Measurements from ENCODE around the gene BCAR1. TPM values are rescaled to one million over a fixed set of nuclear protein-coding genes. Genes with fewer than 3 reads are reported as not detected.
A peak's percentile ranks its signal among the peaks of the same experiment; 100 is the strongest.

BCAR1 gene
- total and polyA plus RNA-seq, 12 donors, result 54.6 to 85.2 (median 71.3) TPM

GRCh38 chr16:75238132-75238852 is 13.1 kb downstream of the BCAR1 start:
- 21 to 28% methylated on average over 25 of the region's 25 CpGs for WGBS, 2 donors
- peaks cover 37 to 86% (median 63%) of the 10 kb centered on the region in 9 donors for H3K4me1 ChIP-seq
- intact Hi-C loops (cut with DNase I), result loop anchor here in 6 of 10 donors (5.0 to 10.0 kb wide), 4 partner anchors 67 to 87 kb away; no protein-coding TSS in a partner anchor
- peak overlapping the region in 3 of 10 donors; percentile 7 to 15 (median 11) for H3K4me3 ChIP-seq
- DNase-seq, result peak; percentile 79 to 83
- peaks cover 0 to 34% (median 0%) of the 10 kb centered on the region in 7 donors for H3K27me3 ChIP-seq
- TF ChIP-seq, protein P1, sequence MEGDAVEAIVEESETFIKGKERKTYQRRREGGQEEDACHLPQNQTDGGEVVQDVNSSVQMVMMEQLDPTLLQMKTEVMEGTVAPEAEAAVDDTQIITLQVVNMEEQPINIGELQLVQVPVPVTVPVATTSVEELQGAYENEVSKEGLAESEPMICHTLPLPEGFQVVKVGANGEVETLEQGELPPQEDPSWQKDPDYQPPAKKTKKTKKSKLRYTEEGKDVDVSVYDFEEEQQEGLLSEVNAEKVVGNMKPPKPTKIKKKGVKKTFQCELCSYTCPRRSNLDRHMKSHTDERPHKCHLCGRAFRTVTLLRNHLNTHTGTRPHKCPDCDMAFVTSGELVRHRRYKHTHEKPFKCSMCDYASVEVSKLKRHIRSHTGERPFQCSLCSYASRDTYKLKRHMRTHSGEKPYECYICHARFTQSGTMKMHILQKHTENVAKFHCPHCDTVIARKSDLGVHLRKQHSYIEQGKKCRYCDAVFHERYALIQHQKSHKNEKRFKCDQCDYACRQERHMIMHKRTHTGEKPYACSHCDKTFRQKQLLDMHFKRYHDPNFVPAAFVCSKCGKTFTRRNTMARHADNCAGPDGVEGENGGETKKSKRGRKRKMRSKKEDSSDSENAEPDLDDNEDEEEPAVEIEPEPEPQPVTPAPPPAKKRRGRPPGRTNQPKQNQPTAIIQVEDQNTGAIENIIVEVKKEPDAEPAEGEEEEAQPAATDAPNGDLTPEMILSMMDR (IDR thresholded peaks at IDR 0.05), result no peak
- peak overlapping the region; percentile 43 to 90 (median 84) for H3K27ac ChIP-seq
- ATAC-seq, result peak; percentile 67 to 84 (median 80)
- H3K9me3 ChIP-seq, result no peaks in the 10 kb centered on the region
- H3K36me3 ChIP-seq, result peaks cover 0 to 80% (median 28%) of the 10 kb centered on the region in 9 donors

- no peak for ATAC-seq
- Histone ChIP-seq H3K27ac (peak overlapping the region; percentile 43 to 90 (median 84)), H3K27me3 (peaks cover 0 to 41% (median 0%) of the 10 kb centered on the region in 7 donors), H3K4me3 (peak overlapping the region in 1 of 10 donors; percentile 7), H3K4me1 (peaks cover 37 to 80% (median 59%) of the 10 kb centered on the region in 9 donors), H3K9me3 (no peaks in the 10 kb centered on the region), H3K36me3 (peaks cover 0 to 80% (median 35%) of the 10 kb centered on the region in 9 donors)
- DNase-seq, result no peak
- intact Hi-C loops (cut with DNase I), result loop anchor here in 6 of 10 donors (5.0 to 10.0 kb wide), 4 partner anchors 67 to 87 kb away; no protein-coding TSS in a partner anchor
- WGBS, 2 donors, result 71 to 74% methylated on average over 18 of the region's 18 CpGs
- TF ChIP-seq, protein P1 (IDR thresholded peaks at IDR 0.05), result no peak
Observed at GRCh38 chr16:75237398-75238131, 13.9 kb downstream of the BCAR1 start.

- no peak for DNase-seq
- Histone ChIP-seq H3K36me3 (peaks cover 0 to 80% (median 38%) of the 10 kb centered on the region in 9 donors), H3K4me3 (no peak overlapping the region), H3K27me3 (peaks cover 0 to 39% (median 0%) of the 10 kb centered on the region in 7 donors), H3K27ac (peak overlapping the region in 7 of 10 donors; percentile 12 to 90 (median 84)), H3K4me1 (peaks cover 37 to 74% (median 59%) of the 10 kb centered on the region in 9 donors), H3K9me3 (no peaks in the 10 kb centered on the region)
- intact Hi-C loops (cut with DNase I), result loop anchor here in 6 of 10 donors (5.0 to 10.0 kb wide), 4 partner anchors 68 to 88 kb away; no protein-coding TSS in a partner anchor
- WGBS, 2 donors, result 90 to 91% methylated on average over 28 of the region's 28 CpGs
- ATAC-seq, result no peak
- TF ChIP-seq, protein P1 (IDR thresholded peaks at IDR 0.05), result no peak
Observed at GRCh38 chr16:75236736-75237397, 14.6 kb downstream of the BCAR1 start.
